ENCODE data around the gene RALGAPA2.

The RALGAPA2 gene

DNA sequence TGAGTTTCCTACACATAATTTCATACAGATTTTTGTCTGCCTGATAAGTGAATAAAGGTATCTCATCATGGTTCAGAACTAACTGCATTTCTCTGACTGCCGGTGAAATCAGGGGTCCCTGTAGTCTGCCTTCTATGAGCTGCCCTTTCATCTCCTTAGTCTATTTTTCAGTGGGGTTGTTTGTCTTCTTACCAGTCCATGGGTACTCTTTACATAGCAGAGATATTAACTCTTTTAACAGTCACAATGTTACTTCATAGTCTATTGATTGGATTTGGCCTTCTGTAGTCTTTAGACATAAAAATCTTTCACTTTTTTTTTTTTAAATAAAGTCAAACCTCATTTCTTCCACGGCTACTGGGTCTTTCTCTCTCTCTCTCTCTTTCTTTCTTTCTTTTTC lies 79.8 kb downstream of the RALGAPA2 start:
- DNase-seq = no peak

GRCh38 chr20:20630551-20630950 lies 81.9 kb downstream of the RALGAPA2 start:
- no peak for DNase-seq

- no peak for DNase-seq
Measured at GRCh38 chr20:20629556-20630188, 82.8 kb downstream of the RALGAPA2 start.

DNA sequence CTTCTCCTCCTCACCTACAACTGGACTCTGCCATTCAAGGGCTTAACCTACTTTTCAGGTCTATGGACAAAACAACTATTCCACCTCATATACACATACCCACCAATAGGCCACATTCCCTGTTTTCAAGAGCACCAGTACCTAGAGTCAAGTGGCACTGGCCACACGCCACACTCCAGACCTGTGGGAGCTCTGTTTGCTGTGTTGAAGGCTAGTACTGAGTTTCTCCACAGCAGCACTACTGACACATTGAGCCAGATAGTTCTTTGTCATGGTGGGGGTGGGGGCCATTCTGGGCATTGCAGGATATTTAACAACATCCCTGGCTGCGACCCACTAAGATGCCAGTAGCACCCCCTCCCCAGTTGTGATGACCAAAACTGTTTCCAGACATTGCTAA lies 84.1 kb downstream of the RALGAPA2 start:
- no peak for DNase-seq

DNA sequence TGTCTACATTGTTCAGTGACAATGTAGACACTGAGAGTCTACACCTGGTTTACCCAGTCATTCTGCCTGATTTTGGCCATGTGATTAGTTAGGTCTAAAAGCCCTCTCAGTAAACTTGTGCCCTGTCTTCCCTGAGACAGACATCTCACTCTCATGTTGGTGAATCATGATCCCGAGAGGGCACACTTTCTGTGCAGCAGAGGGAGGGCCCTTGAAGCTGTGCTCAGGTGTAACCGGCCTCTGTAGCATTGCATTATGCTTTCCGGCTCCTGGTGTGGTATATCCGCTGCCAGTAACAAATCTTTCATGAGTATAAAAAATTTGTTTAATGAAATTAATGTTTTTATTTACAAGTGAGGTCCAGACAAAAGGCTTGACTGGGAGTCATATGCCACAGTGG lies 85.0 kb downstream of the RALGAPA2 start:
- DNase-seq = no peak

DNA sequence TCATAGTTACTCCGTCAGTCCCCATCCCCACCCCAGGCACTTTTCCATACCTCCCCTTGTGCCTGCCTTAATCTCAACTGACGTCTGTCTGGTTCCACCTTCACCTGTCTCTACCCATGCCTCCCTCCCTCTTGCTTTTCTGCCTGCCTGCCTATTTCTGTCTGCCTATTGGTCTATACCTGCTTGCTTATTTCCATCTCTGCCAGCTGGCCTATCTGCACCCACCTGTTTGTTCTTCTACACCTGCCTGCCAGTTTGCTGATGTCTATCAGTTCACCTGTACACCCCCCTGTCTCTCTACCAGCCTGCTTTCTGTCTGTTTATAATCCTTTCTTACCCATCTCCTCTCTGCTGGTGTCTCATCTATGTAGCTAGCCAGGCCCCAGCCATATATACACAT lies 87.5 kb downstream of the RALGAPA2 start:
- no peak for DNase-seq

- DNase-seq = no peak
Measured at GRCh38 chr20:20621195-20621594, 91.2 kb downstream of the RALGAPA2 start.

GRCh38 chr20:20614391-20614790 lies 98.1 kb downstream of the RALGAPA2 start:
- DNase-seq = no peak

GRCh38 chr20:20612251-20612650 lies 100.2 kb downstream of the RALGAPA2 start:
- DNase-seq = no peak

DNA sequence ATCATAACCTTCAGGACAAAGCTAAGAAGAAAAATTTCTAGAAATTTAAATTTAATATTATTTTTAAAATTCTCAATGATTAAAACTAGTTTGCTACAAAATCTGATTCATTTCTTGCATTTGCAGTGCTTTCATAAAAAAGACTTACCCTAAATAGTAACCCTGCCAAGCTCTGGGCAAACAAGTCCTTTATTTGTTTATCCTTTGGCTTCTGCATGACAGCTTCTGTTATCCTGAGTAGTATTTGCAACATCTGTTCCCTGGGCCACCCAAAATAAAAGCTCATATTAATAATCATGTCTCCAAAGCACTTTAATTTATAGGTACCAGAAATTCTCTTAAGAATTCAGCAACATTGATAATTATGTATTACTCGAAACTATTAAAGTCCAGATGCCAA lies 101.3 kb downstream of the RALGAPA2 start:
- DNase-seq = no peak

DNA sequence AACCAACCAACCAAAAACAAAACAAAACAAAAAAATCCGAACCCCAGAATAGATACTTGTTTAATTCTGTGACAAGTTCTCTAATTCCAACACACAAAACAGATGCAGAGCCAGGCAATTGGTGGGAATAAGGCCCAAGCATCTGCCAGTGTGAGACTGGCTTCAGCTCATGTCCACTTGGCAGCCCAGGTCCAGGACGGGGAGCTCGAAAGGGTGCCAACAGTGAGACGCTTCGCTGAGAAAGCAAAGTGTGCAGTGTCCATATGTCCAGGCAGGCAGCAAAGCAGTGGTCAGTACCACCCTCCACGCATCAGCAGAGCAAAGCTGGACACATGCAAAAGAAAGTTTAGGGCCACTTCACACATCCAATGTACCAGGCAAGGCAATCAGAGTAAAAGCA lies 102.9 kb downstream of the RALGAPA2 start:
- DNase-seq = peak in 1 of 56 donors; percentile 26

DNA sequence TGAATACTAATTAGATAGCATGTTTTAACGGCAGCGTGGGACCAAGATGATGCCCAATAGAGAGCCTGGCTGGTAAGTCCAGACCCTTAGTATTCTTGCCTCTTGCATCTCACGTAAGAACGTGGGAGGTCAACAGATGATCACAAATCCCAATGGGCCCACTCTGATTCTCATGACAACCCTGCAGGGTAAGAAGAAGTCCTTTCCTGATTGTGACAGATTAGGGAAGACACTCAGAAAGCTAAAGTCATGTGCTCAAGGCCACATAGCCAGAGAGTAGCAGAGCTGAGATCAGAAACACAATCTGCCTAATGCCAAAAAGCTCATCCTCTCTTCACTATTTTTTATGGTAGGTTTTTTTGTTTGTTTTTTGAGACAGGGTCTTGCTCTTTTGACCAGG lies 103.8 kb downstream of the RALGAPA2 start:
- no peak for DNase-seq

GRCh38 chr20:20608041-20608440 lies 104.4 kb downstream of the RALGAPA2 start:
- no peak for DNase-seq

DNA sequence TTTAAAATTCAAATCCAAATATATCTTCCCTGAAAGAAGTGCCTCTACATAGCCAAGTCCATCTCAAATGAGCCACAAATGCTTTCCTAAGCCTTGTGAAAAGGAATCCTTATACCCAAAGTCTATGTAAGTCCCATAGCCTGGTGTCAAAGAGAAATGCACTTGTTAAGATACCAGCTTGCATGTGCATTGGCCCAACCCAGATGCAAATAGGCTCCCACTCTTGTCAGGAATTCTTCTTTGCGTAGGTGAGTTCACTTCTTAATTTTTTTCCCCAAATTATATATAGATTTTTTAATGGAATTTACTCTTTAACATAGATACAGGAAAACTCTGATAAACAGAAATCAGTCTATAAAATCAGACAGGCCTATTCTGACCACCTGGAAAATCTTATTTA lies 105.6 kb downstream of the RALGAPA2 start:
- no peak for DNase-seq

GRCh38 chr20:20606050-20606449 lies 106.4 kb downstream of the RALGAPA2 start:
- no peak for DNase-seq

DNA sequence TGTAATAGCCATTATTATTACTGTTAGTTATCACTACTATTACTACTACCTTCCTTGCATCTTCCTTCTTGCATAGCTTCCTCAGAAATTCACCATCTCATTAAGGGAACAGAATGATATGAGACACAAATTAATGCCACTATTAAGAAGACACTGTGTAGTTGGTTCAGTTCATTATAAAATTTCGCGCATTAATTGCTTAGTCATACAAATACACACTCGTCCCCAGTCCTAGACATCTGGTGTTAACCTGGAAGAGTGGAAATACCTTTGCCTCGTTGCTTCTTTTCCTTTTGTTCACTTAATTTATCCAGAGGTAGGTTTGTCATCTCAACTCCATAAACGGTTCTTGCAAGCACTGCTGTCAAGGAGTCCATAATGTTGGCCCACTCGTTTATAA lies 107.5 kb downstream of the RALGAPA2 start:
- no peak for DNase-seq

DNA sequence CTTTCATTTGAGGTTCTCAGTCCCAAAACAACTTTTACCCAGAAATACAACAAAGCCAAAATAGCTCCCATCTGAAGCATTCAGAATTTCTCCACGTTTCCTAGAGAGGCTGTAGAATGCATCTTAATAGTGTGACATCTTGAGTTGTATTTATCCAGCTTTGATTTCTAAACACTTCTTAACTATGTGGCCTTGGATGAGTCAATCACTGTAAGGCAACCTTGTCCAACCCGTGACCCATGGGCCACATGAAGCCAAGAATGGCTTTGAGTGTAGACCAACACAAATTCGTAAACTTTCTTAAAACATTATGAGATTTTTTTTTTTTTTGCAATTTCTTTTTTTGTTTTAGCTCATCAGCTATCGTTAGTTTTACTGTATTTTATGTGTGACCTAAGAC lies 108.1 kb downstream of the RALGAPA2 start:
- DNase-seq = no peak

- no peak for DNase-seq
Measured at GRCh38 chr20:20603339-20603990, 109.0 kb downstream of the RALGAPA2 start.

DNA sequence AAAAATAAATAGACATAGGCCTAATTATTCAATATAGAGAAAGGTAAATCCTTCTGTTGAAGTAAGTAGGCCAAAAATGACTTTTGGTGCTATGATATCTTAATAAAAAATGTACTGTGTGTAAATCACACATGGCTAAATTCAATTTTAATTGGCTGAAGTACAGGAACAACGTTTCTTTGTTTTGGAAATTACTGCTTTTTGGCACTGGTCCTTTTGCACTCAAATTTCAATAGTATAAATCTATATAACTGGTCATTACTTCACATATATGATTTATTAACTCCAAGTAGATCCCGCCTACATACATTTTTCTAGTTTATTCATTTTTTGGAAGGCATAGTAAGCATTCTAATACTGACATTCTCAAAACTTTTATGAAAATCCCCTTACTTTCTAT lies 114.5 kb downstream of the RALGAPA2 start:
- DNase-seq = no peak

DNA sequence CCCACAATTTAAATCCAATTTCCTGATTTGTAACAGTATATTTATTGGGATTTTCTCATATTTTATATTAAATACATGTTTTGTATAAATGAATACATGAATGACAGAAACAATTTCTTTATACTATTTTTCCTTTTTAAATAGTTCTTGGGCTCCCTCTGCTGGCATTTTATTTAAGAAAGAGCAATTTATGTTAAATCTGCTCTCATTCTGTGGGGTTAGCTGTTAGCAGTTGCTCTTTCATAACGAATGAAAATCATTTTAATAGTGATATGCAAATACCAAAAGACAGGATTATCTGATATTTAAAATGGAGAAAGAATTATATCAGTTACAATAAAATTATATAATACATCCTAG lies 118.3 kb downstream of the RALGAPA2 start:
- peak in 1 of 56 donors; percentile 8 for DNase-seq

GRCh38 chr20:20593447-20594170 lies 118.8 kb downstream of the RALGAPA2 start:
- peak in 25 of 56 donors; percentile 7 to 58 (median 20) for DNase-seq

GRCh38 chr20:20585146-20585545 lies 127.3 kb downstream of the RALGAPA2 start:
- DNase-seq = no peak

DNA sequence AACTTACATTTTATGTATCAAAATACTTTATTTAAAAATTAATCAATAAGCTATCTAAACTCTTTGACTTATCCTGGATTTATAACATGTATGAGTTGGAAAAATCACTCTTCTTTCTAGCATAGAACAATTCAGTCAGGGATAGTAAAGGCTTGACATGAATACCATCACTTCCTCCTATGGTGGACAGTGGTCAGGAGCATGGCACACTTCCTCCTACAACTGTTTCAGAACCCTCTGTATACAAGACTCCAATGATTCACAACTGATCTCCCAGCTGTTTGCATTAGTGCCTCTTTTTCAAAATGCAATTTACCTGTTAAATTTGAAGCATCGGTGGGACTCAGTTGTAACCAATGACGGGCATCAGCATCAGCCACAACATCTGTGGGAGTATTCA lies 129.7 kb downstream of the RALGAPA2 start:
- no peak for DNase-seq

All from amygdala (tissue), 56 donors.